ENCODE measurements around the gene AMDHD2. TPM values are rescaled to one million over a fixed set of nuclear protein-coding genes. Genes with fewer than 3 reads are reported as not detected.

The AMDHD2 gene
- total RNA-seq, 4 donors from 2014 or later = 12.3 to 18.1 (median 13.7) TPM

DNA sequence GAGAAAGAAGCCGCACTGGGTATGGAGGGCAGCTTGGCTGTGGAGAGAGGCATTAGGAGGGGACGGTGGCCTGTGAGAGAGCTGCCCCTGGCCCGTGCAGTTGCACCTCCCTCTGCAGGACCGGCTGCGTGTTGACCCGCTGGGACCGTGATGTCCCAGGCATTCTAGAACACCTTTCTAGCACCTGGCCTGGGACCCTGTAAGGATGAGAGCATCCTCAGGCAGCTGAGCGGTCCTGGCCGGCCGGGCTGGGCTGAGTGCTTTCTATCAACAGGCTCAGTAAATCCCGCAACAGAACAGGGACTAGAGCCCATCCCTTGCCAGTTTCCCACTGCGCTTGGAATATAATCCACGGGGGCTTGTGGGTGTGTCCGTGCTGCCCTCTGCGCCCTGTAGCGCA, 30.6 kb upstream of the AMDHD2 start:
- intact Hi-C loops (cut with DNase I; ENCODE audit: low total_unique reads) = loop anchor here (10.0 kb wide), 1 partner anchor 65 kb away; the partner anchor contains the start of gene CCNF
- Histone ChIP-seq H3K27me3 (no peaks in the 10 kb centered on the region), H3K27ac (no peak overlapping the region), H3K36me3 (no peaks in the 10 kb centered on the region), H3K4me3 (no peak overlapping the region), H3K4me1 (peaks cover 9 to 27% of the 10 kb centered on the region in 2 donors), H3K9me3 (no peaks in the 10 kb centered on the region)
- DNase-seq (no peak), ATAC-seq (no peak)
- TF ChIP-seq, protein P1, sequence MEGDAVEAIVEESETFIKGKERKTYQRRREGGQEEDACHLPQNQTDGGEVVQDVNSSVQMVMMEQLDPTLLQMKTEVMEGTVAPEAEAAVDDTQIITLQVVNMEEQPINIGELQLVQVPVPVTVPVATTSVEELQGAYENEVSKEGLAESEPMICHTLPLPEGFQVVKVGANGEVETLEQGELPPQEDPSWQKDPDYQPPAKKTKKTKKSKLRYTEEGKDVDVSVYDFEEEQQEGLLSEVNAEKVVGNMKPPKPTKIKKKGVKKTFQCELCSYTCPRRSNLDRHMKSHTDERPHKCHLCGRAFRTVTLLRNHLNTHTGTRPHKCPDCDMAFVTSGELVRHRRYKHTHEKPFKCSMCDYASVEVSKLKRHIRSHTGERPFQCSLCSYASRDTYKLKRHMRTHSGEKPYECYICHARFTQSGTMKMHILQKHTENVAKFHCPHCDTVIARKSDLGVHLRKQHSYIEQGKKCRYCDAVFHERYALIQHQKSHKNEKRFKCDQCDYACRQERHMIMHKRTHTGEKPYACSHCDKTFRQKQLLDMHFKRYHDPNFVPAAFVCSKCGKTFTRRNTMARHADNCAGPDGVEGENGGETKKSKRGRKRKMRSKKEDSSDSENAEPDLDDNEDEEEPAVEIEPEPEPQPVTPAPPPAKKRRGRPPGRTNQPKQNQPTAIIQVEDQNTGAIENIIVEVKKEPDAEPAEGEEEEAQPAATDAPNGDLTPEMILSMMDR (IDR thresholded peaks at IDR 0.05 in 4 of 5, conservative IDR thresholded peaks at IDR 0.05 in 1 of 5) = no peak
- no peak for TF ChIP-seq POLR2A (IDR thresholded peaks at IDR 0.05)
- in situ Hi-C loops (cut with MboI; ENCODE audit: low sequenced_read_pairs in 4 of 4) = loop anchor here in 1 of 4 donors (25.0 kb wide), 1 partner anchor 152 kb away; the partner anchor contains the start of gene ABCA3

DNA sequence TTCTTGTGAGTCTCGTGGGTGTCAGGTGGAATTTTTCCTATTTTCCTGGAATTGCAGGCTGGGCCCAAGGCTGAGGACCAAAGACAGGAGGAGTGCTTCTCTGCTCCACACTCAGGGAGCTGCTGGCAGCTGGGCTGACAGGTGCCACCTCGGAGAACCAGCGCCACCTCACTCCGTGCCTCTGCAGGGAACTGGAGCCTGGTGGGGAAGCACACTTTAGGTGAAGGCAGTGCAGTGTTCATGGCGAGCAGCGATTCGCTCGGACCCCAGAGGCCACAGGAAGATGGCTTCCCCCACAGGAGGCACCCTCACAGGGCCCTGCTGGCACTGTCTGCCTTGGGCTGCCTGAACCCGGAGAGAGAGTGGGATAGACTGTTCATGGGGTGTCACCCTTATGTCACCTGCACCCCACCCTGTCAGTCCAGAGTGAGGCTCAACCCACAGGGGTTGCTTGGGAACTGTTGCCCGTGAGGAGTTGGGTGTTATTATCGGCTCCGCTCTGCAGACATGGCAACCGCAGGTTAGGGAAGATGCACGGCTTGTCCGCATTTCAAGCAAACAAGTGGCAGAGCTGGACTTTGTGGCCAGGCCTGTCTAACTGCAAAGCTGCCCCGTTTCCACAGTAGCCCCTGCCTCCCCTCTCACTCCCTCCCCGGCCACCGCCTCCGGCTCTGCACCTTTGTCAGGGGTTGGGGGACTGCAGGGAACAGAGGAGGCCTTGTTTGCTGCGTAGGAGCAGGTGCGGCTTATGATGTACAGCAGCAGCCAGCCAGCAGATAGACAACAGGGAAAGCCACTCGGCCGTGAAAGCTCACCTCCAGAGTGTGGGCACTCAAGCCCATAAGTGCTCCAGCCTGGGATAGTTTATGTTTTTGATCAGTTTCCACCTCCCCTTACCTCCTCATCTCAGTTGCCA, 29.7 kb upstream of the AMDHD2 start:
- TF ChIP-seq, protein P1 (IDR thresholded peaks at IDR 0.05 in 4 of 5, conservative IDR thresholded peaks at IDR 0.05 in 1 of 5) = no peak
- Histone ChIP-seq H3K27me3 (no peaks in the 10 kb centered on the region), H3K27ac (no peak overlapping the region), H3K36me3 (no peaks in the 10 kb centered on the region), H3K4me1 (peaks cover 0 to 20% of the 10 kb centered on the region in 2 donors), H3K4me3 (no peak overlapping the region), H3K9me3 (no peaks in the 10 kb centered on the region)
- no peak for DNase-seq
- intact Hi-C loops (cut with DNase I; ENCODE audit: low total_unique reads) = no loop called here
- in situ Hi-C loops (cut with MboI; ENCODE audit: low sequenced_read_pairs in 4 of 4) = loop anchor here in 3 of 4 donors (5.0 to 25.0 kb wide), 3 partner anchors 143 to 153 kb away; partner anchors contain the start of gene ABCA3 (in 2 of the 3)
- ATAC-seq = no peak

DNA sequence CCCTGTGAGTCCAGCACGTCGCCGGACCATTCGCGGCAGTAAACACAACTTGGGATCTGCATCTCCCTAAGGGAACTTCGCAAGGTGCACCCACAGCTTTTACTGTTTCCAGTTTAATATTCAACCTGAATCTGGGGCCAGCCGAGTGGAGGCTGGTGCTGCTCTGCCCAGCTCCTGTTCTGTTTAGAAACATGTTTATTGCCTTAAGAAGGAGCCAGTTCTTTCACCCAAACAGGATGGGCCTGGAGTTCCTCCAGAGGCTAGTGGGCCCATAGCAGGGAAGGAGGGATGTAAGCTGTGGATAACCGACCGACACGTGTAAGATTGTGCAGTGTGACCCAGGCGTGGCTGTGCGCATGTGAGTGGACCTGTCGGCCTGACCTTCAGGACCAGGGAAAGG, 27.9 kb upstream of the AMDHD2 start:
- in situ Hi-C loops (cut with MboI; ENCODE audit: low sequenced_read_pairs in 4 of 4) (loop anchor here in 3 of 4 donors (5.0 to 25.0 kb wide), 3 partner anchors 145 to 155 kb away; partner anchors contain the start of gene ABCA3 (in 2 of the 3)), intact Hi-C loops (cut with DNase I; ENCODE audit: low total_unique reads) (no loop called here)
- Histone ChIP-seq H3K4me1 (peaks cover 3 to 11% of the 10 kb centered on the region in 2 donors), H3K27me3 (no peaks in the 10 kb centered on the region), H3K9me3 (no peaks in the 10 kb centered on the region), H3K4me3 (no peak overlapping the region), H3K36me3 (no peaks in the 10 kb centered on the region), H3K27ac (no peak overlapping the region)
- ATAC-seq (no peak), DNase-seq (no peak)
- TF ChIP-seq, protein P1 (IDR thresholded peaks at IDR 0.05 in 4 of 5, conservative IDR thresholded peaks at IDR 0.05 in 1 of 5) = no peak
- no peak for TF ChIP-seq POLR2A (IDR thresholded peaks at IDR 0.05)

DNA sequence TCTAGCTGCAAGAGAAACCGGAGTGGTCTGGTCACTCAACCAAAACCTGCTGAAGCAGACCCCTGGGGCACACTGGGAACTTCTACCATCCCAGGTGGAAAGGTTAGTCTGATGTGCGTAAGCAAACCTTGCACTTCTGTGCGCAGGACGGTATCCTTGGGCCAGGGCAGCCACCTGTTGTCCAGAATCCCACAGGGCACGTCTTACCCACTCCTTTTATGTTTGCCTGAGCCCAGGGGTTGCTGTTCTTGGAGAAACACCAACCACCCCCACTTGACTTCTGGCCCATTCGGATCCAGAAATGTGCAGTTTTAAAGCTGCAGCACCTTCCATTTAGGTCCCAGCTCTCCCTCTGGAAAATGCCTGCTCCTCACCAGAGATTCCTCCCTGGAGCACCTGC, 26.6 kb upstream of the AMDHD2 start:
- Histone ChIP-seq H3K27ac (no peak overlapping the region), H3K36me3 (no peaks in the 10 kb centered on the region), H3K9me3 (no peaks in the 10 kb centered on the region), H3K4me1 (peaks cover 16 to 18% of the 10 kb centered on the region in 2 donors), H3K27me3 (no peaks in the 10 kb centered on the region), H3K4me3 (no peak overlapping the region)
- ATAC-seq (no peak), DNase-seq (no peak)
- intact Hi-C loops (cut with DNase I; ENCODE audit: low total_unique reads) (no loop called here), in situ Hi-C loops (cut with MboI; ENCODE audit: low sequenced_read_pairs in 4 of 4) (loop anchor here in 3 of 4 donors (5.0 to 25.0 kb wide), 3 partner anchors 146 to 156 kb away; partner anchors contain the start of gene ABCA3 (in 2 of the 3))
- TF ChIP-seq POLR2A (IDR thresholded peaks at IDR 0.05) = no peak
- TF ChIP-seq, protein P1 (IDR thresholded peaks at IDR 0.05 in 4 of 5, conservative IDR thresholded peaks at IDR 0.05 in 1 of 5) = no peak
